NB4 (cell line): Measurements from ENCODE around the gene DERL2.

Experiments
- DNase-seq: peaks from one replicate; pipeline ENCODE4 v3.0.0; 2010; ENCODE audit warnings: low read depth
- H3K4me3 ChIP-seq: one replicate; pipeline ENCODE4 v1.5.1; 2011; ENCODE audit warnings: mild to moderate bottlenecking, low read depth, low read length, moderate library complexity
- CTCF ChIP-seq: IDR thresholded peaks from one replicate; pipeline ENCODE4 v1.5.1; 2012; ENCODE audit warnings: low read depth, low read length
- MAX ChIP-seq: IDR thresholded peaks from 2 replicates; pipeline ENCODE4 v1.6.1; 2011; ENCODE audit warnings: low read depth, low read length
- MYC ChIP-seq: IDR thresholded peaks from 2 replicates; pipeline ENCODE4 v1.6.1; 2011; ENCODE audit warnings: low read depth, low read length
- POLR2A ChIP-seq: IDR thresholded peaks from 2 replicates; pipeline ENCODE4 v1.6.1; 2011; ENCODE audit warnings: mild to moderate bottlenecking; ENCODE audit not compliant: insufficient read length; ENCODE audit errors: extremely low read depth

Gene DERL2

GRCh38 chr17:5480962-5481361, 5.0 kb downstream of the DERL2 start:
- no peak overlapping the region for H3K4me3 ChIP-seq
- no peak for DNase-seq
- TF ChIP-seq MYC (no peak), POLR2A (no peak)

GRCh38 chr17:5478992-5479391, 7.0 kb downstream of the DERL2 start:
- TF ChIP-seq MAX (no peak), POLR2A (no peak), CTCF (no peak), MYC (no peak)
- DNase-seq, result no peak
- H3K4me3 ChIP-seq, result no peak overlapping the region

GRCh38 chr17:5473906-5474305, 12.1 kb downstream of the DERL2 start:
- DNase-seq, result no peak
- no peak overlapping the region for H3K4me3 ChIP-seq
- TF ChIP-seq POLR2A (no peak), MAX (no peak), CTCF (no peak), MYC (no peak)

- H3K4me3 ChIP-seq, result no peak overlapping the region
- DNase-seq, result no peak
- no peak for TF ChIP-seq MAX
- TF ChIP-seq CTCF, result no peak
- no peak for TF ChIP-seq POLR2A
- TF ChIP-seq MYC, result no peak
These were observed 13.5 kb downstream of the DERL2 start for GRCh38 chr17:5472511-5472910.

GRCh38 chr17:5468075-5468473, 17.9 kb downstream of the DERL2 start:
- TF ChIP-seq CTCF (no peak), MYC (no peak), MAX (no peak), POLR2A (no peak)
- DNase-seq, result peak; percentile 28
- H3K4me3 ChIP-seq, result peak overlapping the region; percentile 93

- DNase-seq, result no peak
- TF ChIP-seq MAX (no peak), CTCF (no peak), MYC (no peak), POLR2A (no peak)
- H3K4me3 ChIP-seq, result peak overlapping the region; percentile 93
These were observed 18.6 kb downstream of the DERL2 start for GRCh38 chr17:5467416-5467815.
